GM23338 (cell line): ENCODE measurements around the gene FOXI2.

ENCODE experiments used
- CREB1 ChIP-seq: fragments of 250-450 bp; sonication (Bioruptor Pico); IDR thresholded peaks from 2 replicates; pipeline ENCODE4 v1.5.0; 2020; ENCODE audit warnings: low read depth, mild to moderate bottlenecking, moderate library complexity
- EZH2 ChIP-seq: fragments of 200-600 bp; sonication (generic); IDR thresholded peaks from one replicate; pipeline ENCODE4 v1.8.0; 2017; ENCODE audit warnings: antibody characterized with exemption, mild to moderate bottlenecking, low read depth; ENCODE audit not compliant: unreplicated experiment
- EZH2phosphoT487 ChIP-seq: fragments of 200-600 bp; sonication (generic); IDR thresholded peaks from one replicate; pipeline ENCODE4 v1.8.1; 2018; ENCODE audit warnings: antibody characterized with exemption; ENCODE audit not compliant: unreplicated experiment
- JUNB ChIP-seq: IDR thresholded peaks from one replicate; pipeline ENCODE4 v1.6.1; 2016; ENCODE audit warnings: antibody characterized with exemption; ENCODE audit not compliant: unreplicated experiment
- POLR2AphosphoS5 ChIP-seq: IDR thresholded peaks from 2 replicates; pipeline ENCODE4 v1.6.1; 2016; ENCODE audit warnings: antibody characterized with exemption, low read depth
- STAT1 ChIP-seq: IDR thresholded peaks from one replicate; pipeline ENCODE4 v1.6.1; 2016; ENCODE audit warnings: antibody characterized with exemption; ENCODE audit not compliant: unreplicated experiment
- ZNF331 ChIP-seq: fragments of 250-450 bp; sonication (Bioruptor Pico); IDR thresholded peaks from 2 replicates; pipeline ENCODE4 v1.5.0; 2020; ENCODE audit warnings: low read depth, mild to moderate bottlenecking, moderate library complexity
- TF ChIP-seq, protein P1 (sequence below), 2 experiments: fragments of 200-600 bp in 1 of 2; sonication (generic) in 1 of 2; conservative IDR thresholded peaks; 2 replicates each; pipeline versions ENCODE4 v1.5.1 to v1.6.1; 2016 to 2017; ENCODE audit warnings: antibody characterized with exemption in 2 of 2, low read depth in 2 of 2, mild to moderate bottlenecking in 2 of 2, moderate library complexity in 1 of 2
- TF ChIP-seq, protein P2 (sequence below): IDR thresholded peaks from one replicate; pipeline ENCODE4 v1.6.1; 2018; ENCODE audit warnings: antibody characterized with exemption; ENCODE audit not compliant: unreplicated experiment
- TF ChIP-seq, protein P3 (sequence below): IDR thresholded peaks from 2 replicates; pipeline ENCODE4 v1.6.1; 2016; ENCODE audit warnings: antibody characterized with exemption

DNA sequence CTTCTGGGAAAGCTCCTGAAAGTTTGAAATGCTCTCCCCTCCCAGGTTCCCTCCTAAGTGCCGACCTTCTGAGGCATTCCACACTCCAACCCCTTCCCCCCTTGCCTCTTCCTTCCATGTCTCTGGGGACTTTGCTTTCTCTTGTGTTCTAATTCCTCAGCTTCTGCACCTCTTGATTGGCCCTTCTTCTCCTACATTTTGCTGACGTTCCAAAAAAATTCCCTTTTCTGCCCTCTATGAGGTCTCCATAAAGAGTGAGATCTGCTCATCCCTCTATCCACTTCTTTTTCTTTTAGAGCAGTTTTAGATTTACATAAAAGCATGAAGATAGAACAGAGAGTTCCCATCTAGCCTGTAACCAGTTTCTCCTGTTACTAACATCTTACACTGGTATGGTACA, 22.3 kb downstream of the FOXI2 start:
- TF ChIP-seq, protein P1, sequence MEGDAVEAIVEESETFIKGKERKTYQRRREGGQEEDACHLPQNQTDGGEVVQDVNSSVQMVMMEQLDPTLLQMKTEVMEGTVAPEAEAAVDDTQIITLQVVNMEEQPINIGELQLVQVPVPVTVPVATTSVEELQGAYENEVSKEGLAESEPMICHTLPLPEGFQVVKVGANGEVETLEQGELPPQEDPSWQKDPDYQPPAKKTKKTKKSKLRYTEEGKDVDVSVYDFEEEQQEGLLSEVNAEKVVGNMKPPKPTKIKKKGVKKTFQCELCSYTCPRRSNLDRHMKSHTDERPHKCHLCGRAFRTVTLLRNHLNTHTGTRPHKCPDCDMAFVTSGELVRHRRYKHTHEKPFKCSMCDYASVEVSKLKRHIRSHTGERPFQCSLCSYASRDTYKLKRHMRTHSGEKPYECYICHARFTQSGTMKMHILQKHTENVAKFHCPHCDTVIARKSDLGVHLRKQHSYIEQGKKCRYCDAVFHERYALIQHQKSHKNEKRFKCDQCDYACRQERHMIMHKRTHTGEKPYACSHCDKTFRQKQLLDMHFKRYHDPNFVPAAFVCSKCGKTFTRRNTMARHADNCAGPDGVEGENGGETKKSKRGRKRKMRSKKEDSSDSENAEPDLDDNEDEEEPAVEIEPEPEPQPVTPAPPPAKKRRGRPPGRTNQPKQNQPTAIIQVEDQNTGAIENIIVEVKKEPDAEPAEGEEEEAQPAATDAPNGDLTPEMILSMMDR (conservative IDR thresholded peaks at IDR 0.05; ENCODE audit: low read depth in 2 of 2) = no peak
- no peak for TF ChIP-seq CREB1 (CRISPR knock-in tag)
- no peak for TF ChIP-seq POLR2AphosphoS5
- TF ChIP-seq EZH2phosphoT487 = no peak
- no peak for TF ChIP-seq EZH2
- TF ChIP-seq, protein P2, sequence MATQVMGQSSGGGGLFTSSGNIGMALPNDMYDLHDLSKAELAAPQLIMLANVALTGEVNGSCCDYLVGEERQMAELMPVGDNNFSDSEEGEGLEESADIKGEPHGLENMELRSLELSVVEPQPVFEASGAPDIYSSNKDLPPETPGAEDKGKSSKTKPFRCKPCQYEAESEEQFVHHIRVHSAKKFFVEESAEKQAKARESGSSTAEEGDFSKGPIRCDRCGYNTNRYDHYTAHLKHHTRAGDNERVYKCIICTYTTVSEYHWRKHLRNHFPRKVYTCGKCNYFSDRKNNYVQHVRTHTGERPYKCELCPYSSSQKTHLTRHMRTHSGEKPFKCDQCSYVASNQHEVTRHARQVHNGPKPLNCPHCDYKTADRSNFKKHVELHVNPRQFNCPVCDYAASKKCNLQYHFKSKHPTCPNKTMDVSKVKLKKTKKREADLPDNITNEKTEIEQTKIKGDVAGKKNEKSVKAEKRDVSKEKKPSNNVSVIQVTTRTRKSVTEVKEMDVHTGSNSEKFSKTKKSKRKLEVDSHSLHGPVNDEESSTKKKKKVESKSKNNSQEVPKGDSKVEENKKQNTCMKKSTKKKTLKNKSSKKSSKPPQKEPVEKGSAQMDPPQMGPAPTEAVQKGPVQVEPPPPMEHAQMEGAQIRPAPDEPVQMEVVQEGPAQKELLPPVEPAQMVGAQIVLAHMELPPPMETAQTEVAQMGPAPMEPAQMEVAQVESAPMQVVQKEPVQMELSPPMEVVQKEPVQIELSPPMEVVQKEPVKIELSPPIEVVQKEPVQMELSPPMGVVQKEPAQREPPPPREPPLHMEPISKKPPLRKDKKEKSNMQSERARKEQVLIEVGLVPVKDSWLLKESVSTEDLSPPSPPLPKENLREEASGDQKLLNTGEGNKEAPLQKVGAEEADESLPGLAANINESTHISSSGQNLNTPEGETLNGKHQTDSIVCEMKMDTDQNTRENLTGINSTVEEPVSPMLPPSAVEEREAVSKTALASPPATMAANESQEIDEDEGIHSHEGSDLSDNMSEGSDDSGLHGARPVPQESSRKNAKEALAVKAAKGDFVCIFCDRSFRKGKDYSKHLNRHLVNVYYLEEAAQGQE = no peak
- TF ChIP-seq ZNF331 (CRISPR knock-in tag) = no peak
- no peak for TF ChIP-seq STAT1
- TF ChIP-seq JUNB = no peak
- TF ChIP-seq, protein P3, sequence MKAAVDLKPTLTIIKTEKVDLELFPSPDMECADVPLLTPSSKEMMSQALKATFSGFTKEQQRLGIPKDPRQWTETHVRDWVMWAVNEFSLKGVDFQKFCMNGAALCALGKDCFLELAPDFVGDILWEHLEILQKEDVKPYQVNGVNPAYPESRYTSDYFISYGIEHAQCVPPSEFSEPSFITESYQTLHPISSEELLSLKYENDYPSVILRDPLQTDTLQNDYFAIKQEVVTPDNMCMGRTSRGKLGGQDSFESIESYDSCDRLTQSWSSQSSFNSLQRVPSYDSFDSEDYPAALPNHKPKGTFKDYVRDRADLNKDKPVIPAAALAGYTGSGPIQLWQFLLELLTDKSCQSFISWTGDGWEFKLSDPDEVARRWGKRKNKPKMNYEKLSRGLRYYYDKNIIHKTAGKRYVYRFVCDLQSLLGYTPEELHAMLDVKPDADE = no peak
